Stimulated activated CD4-positive, alpha-beta T cell treated with anti-CD3 and anti-CD28 coated beads, Interleukin-4, amount 100 ng/mL, for 1 hour (primary cell): ENCODE data around the gene RAB6B.

Experiments used
- DNase-seq: peaks from one replicate; pipeline ENCODE4 v3.0.0-alpha.2; 2020

RAB6B gene

GRCh38 chr3:133930341-133930933, 34.8 kb upstream of the RAB6B start:
- DNase-seq, result no peak

GRCh38 chr3:133928903-133929607, 33.4 kb upstream of the RAB6B start:
- DNase-seq, result no peak

- no peak for DNase-seq
Measured at GRCh38 chr3:133928136-133928893, 32.6 kb upstream of the RAB6B start.

GRCh38 chr3:133927540-133928066, 31.9 kb upstream of the RAB6B start:
- DNase-seq, result peak; percentile 83

GRCh38 chr3:133926736-133927539, 31.3 kb upstream of the RAB6B start:
- DNase-seq, result no peak

- no peak for DNase-seq
Measured at GRCh38 chr3:133925960-133926735, 30.5 kb upstream of the RAB6B start.

GRCh38 chr3:133924041-133924440, 28.4 kb upstream of the RAB6B start:
- DNase-seq, result no peak

GRCh38 chr3:133921592-133921991, 25.9 kb upstream of the RAB6B start:
- no peak for DNase-seq

- DNase-seq, result no peak
Measured at GRCh38 chr3:133917144-133917543, 21.5 kb upstream of the RAB6B start.

- no peak for DNase-seq
Measured at GRCh38 chr3:133915685-133916658, 20.3 kb upstream of the RAB6B start.

- no peak for DNase-seq
Measured at GRCh38 chr3:133914839-133915600, 19.3 kb upstream of the RAB6B start.

- no peak for DNase-seq
Measured at GRCh38 chr3:133910422-133910821, 14.7 kb upstream of the RAB6B start.

- DNase-seq, result no peak
Measured at GRCh38 chr3:133905376-133905775, 9.7 kb upstream of the RAB6B start.

- no peak for DNase-seq
Measured at GRCh38 chr3:133901847-133902246, 6.2 kb upstream of the RAB6B start.

GRCh38 chr3:133901083-133901482, 5.4 kb upstream of the RAB6B start:
- no peak for DNase-seq

GRCh38 chr3:133899311-133899710, 3.6 kb upstream of the RAB6B start:
- DNase-seq, result no peak

- no peak for DNase-seq
Measured at GRCh38 chr3:133897547-133897946, 1.9 kb upstream of the RAB6B start.

- no peak for DNase-seq
Measured at GRCh38 chr3:133896002-133896761, 500 bp upstream of the RAB6B start.
